Astrocyte (in vitro differentiated cells and primary cell): Measurements from ENCODE around the gene HMGCL. TPM values are rescaled to one million over a fixed set of nuclear protein-coding genes. Genes with fewer than 3 reads are reported as not detected.

Source experiments
- DNase-seq: peaks from one replicate; pipeline ENCODE4 v3.0.0-alpha.2; 2010; ENCODE audit warnings: low read depth
- FAIRE-seq: peaks from 2 replicates; lab custom pipeline; 2011; peaks lifted over from hg19 to GRCh38; lab: Jason Lieb, UNC
- H2AFZ ChIP-seq: 2 replicates; pipeline ENCODE4 v1.6.0; 2012; ENCODE audit warnings: low read depth, low read length, inconsistent platforms
- H3K27ac ChIP-seq: 2 replicates; pipeline ENCODE4 v1.5.1; 2011; ENCODE audit warnings: low read depth, low read length, inconsistent platforms
- H3K27me3 ChIP-seq: 2 replicates; pipeline ENCODE4 v1.6.0; 2011; ENCODE audit warnings: low read length, inconsistent platforms; ENCODE audit not compliant: insufficient read depth
- H3K36me3 ChIP-seq: 2 replicates; pipeline ENCODE4 v1.5.1; 2011; ENCODE audit warnings: low read length, inconsistent platforms; ENCODE audit not compliant: insufficient read depth
- H3K4me1 ChIP-seq: 2 replicates; pipeline ENCODE4 v1.5.1; 2011; ENCODE audit warnings: low read length, inconsistent platforms; ENCODE audit not compliant: insufficient read depth
- H3K4me2 ChIP-seq: 2 replicates; pipeline ENCODE4 v1.6.0; 2012; ENCODE audit warnings: low read length, inconsistent platforms
- H3K4me3 ChIP-seq: 2 replicates; pipeline ENCODE4 v1.5.1; 2011; ENCODE audit warnings: low read depth, mild to moderate bottlenecking, low read length, inconsistent platforms; ENCODE audit not compliant: insufficient read depth
- H3K79me2 ChIP-seq: 2 replicates; pipeline ENCODE4 v1.6.0; 2012; ENCODE audit warnings: mild to moderate bottlenecking, low read length, inconsistent platforms; ENCODE audit not compliant: insufficient read depth
- H3K9ac ChIP-seq: 2 replicates; pipeline ENCODE4 v1.6.0; 2012; ENCODE audit warnings: mild to moderate bottlenecking, low read length, inconsistent platforms
- H3K9me3 ChIP-seq: 2 replicates; pipeline ENCODE4 v1.5.1; 2012; ENCODE audit warnings: low read depth, mild to moderate bottlenecking, low read length, inconsistent platforms; ENCODE audit not compliant: insufficient read depth
- H4K20me1 ChIP-seq: 2 replicates; pipeline ENCODE4 v1.6.0; 2012; ENCODE audit warnings: low read length, inconsistent platforms; ENCODE audit not compliant: insufficient read depth
- H3K27ac Mint-ChIP-seq: one replicate; pipeline ENCODE4 v1.8.0; 2021; ENCODE audit warnings: mild to moderate bottlenecking, mixed read lengths; ENCODE audit not compliant: unreplicated experiment
- H3K27me3 Mint-ChIP-seq: one replicate; pipeline ENCODE4 v1.8.0; 2021; ENCODE audit warnings: low read depth, mixed read lengths; ENCODE audit not compliant: unreplicated experiment
- H3K36me3 Mint-ChIP-seq: one replicate; pipeline ENCODE4 v1.8.0; 2021; ENCODE audit warnings: low read depth, mixed read lengths; ENCODE audit not compliant: unreplicated experiment
- H3K4me1 Mint-ChIP-seq: one replicate; pipeline ENCODE4 v1.8.0; 2021; ENCODE audit warnings: low read depth, mixed read lengths; ENCODE audit not compliant: unreplicated experiment
- H3K4me3 Mint-ChIP-seq: one replicate; pipeline ENCODE4 v1.8.0; 2021; ENCODE audit warnings: mild to moderate bottlenecking, moderate library complexity, mixed read lengths; ENCODE audit not compliant: unreplicated experiment
- H3K9me3 Mint-ChIP-seq: one replicate; pipeline ENCODE4 v1.8.0; 2021; ENCODE audit warnings: mild to moderate bottlenecking, mixed read lengths; ENCODE audit not compliant: unreplicated experiment
- EZH2 ChIP-seq: IDR thresholded peaks from 2 replicates; pipeline ENCODE4 v1.6.1; 2012; ENCODE audit warnings: mild to moderate bottlenecking, low read length, inconsistent platforms; ENCODE audit not compliant: insufficient read depth
- total RNA-seq: library from RNA; stranded (reverse); gene quantifications from 2 replicates; pipeline ENCODE4 v1.2.1, GENCODE V29; 2021
- TF ChIP-seq, protein P1 (sequence below): IDR thresholded peaks from 2 replicates; pipeline ENCODE4 v1.5.1; 2011; ENCODE audit warnings: low read depth, mild to moderate bottlenecking, inconsistent platforms, low read length, moderate library complexity; ENCODE audit not compliant: insufficient read depth

HMGCL gene
- total RNA-seq, 1 donor from 2014 or later, result 17.1 TPM

DNA sequence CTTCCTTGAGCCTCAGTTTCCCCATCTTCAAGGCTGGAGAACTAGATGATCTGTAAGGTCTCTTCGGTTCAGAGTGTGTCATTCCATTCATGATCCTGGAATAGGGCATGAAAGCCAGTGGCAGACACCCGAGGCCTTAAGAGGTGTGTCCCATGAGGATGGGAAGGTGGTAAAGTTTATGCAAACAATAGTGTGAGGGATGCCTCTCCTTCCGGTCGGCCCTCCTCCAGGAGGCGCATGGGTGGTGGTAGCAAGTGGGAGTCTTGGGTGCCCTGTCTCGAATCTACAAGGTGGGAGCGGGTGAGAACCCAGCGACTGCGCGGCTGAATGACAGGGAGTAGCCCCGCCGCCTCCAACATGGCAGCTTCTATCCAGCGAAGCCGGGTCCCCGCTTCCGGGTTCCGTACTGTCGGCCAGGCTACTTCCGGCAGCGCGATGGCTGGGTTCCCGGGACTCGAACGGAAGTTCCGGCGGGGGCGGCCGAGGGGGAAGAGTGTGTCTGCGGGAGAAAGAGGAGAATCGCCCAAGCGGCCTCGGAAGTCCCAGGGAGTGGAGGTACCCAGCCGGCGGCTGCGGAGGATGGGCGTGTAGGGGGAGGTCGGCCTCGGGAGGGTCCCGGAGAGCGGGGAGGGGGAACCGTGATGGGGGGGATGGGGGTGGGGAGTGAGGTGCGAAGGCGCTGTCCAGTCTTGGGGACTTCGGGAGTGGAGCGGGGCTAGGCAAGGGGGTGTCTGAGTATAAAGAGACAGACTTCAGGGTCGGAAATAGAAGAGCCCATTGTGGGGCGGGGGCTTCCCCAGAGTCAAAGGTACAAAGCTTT lies 34.3 kb downstream of the HMGCL start, which contains the start of gene LYPLA2:
LYPLA2 (plus strand) TSS at position 450 of the 820 bp plus-strand sequence. CDS start 1,538 bp downstream, outside the sequence.
- Mint-ChIP-seq H3K4me1 (peaks cover 12% of the 10 kb centered on the region), H3K9me3 (no peaks in the 10 kb centered on the region), H3K27me3 (no peaks in the 10 kb centered on the region), H3K27ac (peak within 1 kb of the TSS; percentile 92), H3K4me3 (peak within 1 kb of the TSS; percentile 97), H3K36me3 (peaks cover 6% of the 10 kb centered on the region)
- Histone ChIP-seq H3K36me3 (peaks cover 21% of the 10 kb centered on the region), H3K27me3 (no peaks in the 10 kb centered on the region), H3K4me2 (peak within 1 kb of the TSS; percentile 100), H3K9ac (peak within 1 kb of the TSS; percentile 91), H3K4me3 (peak within 1 kb of the TSS; percentile 94), H4K20me1 (peaks cover 22% of the 10 kb centered on the region), H3K9me3 (no peaks in the 10 kb centered on the region), H3K27ac (peak within 1 kb of the TSS; percentile 82), H3K79me2 (peaks cover 32% of the 10 kb centered on the region), H3K4me1 (peaks cover 30% of the 10 kb centered on the region), H2AFZ (peak within 1 kb of the TSS; percentile 62)
- peak; percentile 78 for DNase-seq
- TF ChIP-seq, protein P1, sequence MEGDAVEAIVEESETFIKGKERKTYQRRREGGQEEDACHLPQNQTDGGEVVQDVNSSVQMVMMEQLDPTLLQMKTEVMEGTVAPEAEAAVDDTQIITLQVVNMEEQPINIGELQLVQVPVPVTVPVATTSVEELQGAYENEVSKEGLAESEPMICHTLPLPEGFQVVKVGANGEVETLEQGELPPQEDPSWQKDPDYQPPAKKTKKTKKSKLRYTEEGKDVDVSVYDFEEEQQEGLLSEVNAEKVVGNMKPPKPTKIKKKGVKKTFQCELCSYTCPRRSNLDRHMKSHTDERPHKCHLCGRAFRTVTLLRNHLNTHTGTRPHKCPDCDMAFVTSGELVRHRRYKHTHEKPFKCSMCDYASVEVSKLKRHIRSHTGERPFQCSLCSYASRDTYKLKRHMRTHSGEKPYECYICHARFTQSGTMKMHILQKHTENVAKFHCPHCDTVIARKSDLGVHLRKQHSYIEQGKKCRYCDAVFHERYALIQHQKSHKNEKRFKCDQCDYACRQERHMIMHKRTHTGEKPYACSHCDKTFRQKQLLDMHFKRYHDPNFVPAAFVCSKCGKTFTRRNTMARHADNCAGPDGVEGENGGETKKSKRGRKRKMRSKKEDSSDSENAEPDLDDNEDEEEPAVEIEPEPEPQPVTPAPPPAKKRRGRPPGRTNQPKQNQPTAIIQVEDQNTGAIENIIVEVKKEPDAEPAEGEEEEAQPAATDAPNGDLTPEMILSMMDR, result no peak
- no peak for TF ChIP-seq EZH2
- FAIRE-seq, result no peak

DNA sequence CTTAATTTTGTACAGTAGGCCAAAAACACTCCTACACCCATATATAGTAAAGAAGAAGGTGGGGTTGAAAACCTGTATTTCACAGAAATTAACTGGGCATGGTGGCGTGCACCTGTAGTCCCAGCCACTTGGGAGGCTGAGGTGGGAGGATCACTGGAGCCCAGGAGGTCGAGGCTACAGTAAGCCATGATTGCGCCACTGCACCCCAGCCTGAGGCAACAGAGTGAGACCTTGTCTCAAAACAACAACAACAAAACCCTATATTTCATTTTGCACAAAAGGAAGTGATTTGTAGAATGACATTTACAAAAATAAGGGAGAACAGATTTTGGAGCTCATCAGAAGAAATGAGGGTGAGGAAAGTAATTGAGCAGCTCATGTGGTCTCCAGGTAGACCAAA lies 36.5 kb downstream of the HMGCL start:
- Histone ChIP-seq H4K20me1 (peaks cover 31% of the 10 kb centered on the region), H3K9me3 (no peaks in the 10 kb centered on the region), H3K79me2 (peaks cover 42% of the 10 kb centered on the region), H2AFZ (no peak overlapping the region), H3K4me1 (peaks cover 30% of the 10 kb centered on the region), H3K27me3 (no peaks in the 10 kb centered on the region), H3K4me3 (no peak overlapping the region), H3K4me2 (no peak overlapping the region), H3K27ac (no peak overlapping the region), H3K36me3 (peaks cover 36% of the 10 kb centered on the region), H3K9ac (no peak overlapping the region)
- no peak overlapping the region for H3K27ac Mint-ChIP-seq
- DNase-seq, result no peak
- H3K27me3 Mint-ChIP-seq, result no peaks in the 10 kb centered on the region
- H3K4me3 Mint-ChIP-seq, result no peak overlapping the region
- peaks cover 9% of the 10 kb centered on the region for H3K36me3 Mint-ChIP-seq
- H3K9me3 Mint-ChIP-seq, result no peaks in the 10 kb centered on the region
- no peak for FAIRE-seq
- TF ChIP-seq, protein P1, result no peak
- no peak for TF ChIP-seq EZH2
- H3K4me1 Mint-ChIP-seq, result peaks cover 12% of the 10 kb centered on the region

DNA sequence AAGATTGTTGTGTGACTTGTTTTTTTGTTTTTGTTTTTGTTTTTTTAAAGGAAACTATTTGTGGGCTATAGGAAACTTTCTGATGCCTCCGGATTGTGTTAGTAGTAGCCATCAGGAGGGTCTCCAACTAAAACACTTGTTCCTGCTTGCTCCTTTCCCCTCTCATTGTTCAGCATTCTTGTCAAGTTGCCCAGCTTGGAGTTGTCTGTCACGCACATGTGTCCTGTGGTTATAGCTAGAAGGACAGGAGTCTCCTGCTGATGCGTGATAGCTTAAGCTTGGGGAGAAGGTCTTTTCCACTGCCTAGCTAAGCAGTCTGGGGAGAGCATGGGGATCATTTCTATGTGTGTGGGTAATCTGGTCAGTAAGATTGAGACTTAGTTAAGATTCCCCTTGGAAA lies 37.5 kb downstream of the HMGCL start:
- peaks cover 21% of the 10 kb centered on the region for H3K4me1 ChIP-seq
- no peaks in the 10 kb centered on the region for H3K9me3 ChIP-seq
- H4K20me1 ChIP-seq, result peaks cover 28% of the 10 kb centered on the region
- H3K27ac ChIP-seq, result no peak overlapping the region
- Mint-ChIP-seq H3K36me3 (peaks cover 9% of the 10 kb centered on the region), H3K27ac (no peak overlapping the region), H3K27me3 (no peaks in the 10 kb centered on the region), H3K4me1 (peaks cover 12% of the 10 kb centered on the region), H3K4me3 (no peak overlapping the region), H3K9me3 (no peaks in the 10 kb centered on the region)
- no peak for DNase-seq
- H2AFZ ChIP-seq, result no peak overlapping the region
- no peak overlapping the region for H3K9ac ChIP-seq
- FAIRE-seq, result no peak
- H3K79me2 ChIP-seq, result peaks cover 37% of the 10 kb centered on the region
- H3K4me3 ChIP-seq, result no peak overlapping the region
- TF ChIP-seq, protein P1, result no peak
- TF ChIP-seq EZH2, result no peak
- H3K27me3 ChIP-seq, result no peaks in the 10 kb centered on the region
- no peak overlapping the region for H3K4me2 ChIP-seq
- peaks cover 37% of the 10 kb centered on the region for H3K36me3 ChIP-seq
